ENCODE data around the gene INPP5D. TPM values are rescaled to one million over a fixed set of nuclear protein-coding genes. Genes with fewer than 3 reads are reported as not detected.

INPP5D gene
- total RNA-seq, result 10.2 and 25.6 TPM in 2 replicates

DNA sequence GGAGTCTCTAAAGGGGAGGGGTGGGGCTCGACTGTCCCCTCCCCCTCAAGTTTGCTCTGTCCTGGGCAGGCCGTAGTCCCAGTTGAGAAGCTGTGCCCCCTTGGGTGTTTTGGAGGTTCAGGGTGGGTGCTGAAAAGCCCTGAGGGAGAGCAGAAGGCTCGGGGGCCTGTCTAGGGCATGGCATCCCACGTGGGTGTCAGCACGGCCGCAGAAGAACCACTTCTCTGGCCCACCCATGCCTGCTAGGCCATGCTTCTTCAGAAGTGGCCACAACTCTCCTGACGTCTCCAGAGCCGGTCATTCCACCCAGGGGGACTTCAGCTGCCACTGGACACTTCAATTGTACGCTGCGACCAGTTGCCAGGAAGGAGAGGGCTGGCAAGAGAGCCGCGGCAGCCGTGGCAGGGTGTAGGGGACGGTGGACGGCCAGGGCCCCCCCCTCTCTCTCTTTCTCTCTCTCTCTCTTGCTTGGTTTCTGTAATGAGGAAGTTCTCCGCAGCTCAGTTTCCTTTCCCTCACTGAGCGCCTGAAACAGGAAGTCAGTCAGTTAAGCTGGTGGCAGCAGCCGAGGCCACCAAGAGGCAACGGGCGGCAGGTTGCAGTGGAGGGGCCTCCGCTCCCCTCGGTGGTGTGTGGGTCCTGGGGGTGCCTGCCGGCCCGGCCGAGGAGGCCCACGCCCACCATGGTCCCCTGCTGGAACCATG, at the start of gene INPP5D:
Gene INPP5D (plus strand): TSS at position 546 of the 704 bp plus-strand sequence. CDS start 137 bp downstream, at position 683.

DNA sequence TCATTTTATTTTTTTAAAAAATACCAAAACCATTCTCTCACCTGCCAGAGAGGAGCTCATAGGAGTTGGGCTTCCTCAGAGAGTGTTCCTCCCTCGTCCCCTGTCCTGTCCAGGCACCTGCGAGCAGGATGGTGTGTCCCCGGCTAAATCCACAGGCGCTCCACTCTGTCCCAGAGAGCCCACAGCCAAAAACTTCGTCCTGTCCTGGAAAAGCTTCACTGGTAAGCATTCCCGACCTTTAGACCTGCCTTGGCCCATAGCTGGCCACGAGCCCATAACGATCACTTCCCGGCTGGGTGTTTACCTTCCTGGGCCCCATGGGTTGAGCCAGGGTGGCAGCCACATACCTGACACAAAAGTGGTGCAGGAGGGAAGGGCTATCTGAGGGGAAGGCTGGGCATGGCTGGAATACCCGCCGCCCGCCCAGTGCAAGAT, 47.1 kb upstream of the INPP5D start, which contains the start of gene NGEF:
Gene NGEF (minus strand): TSS at position 230 of the 435 bp plus-strand sequence. CDS start 38,366 bp downstream, outside the sequence.

GRCh38 chr2:233032551-233033320, 27.4 kb upstream of the INPP5D start, which contains the start of gene NEU2:
Gene NEU2 (plus strand): TSS chr2:233032672. CDS start chr2:233032672, 0 bp downstream.

GRCh38 chr2:233251306-233252116, 191.4 kb downstream of the INPP5D start, which contains the start of gene ATG16L1:
Gene ATG16L1 (plus strand): TSS chr2:233251673. CDS start chr2:233251828, 155 bp downstream.

Small RNAs within 50 kb of the gene (small RNA-seq; reads per million reads assigned to genes)
- not detected for gene RN7SL32P

Other genes with a start within 250 kb of the INPP5D start
- gene SNORC, start 190.1 kb upstream of the INPP5D start, total RNA-seq, result 0.33 and 0.79 TPM in 2 replicates
- gene NGEF, start 47.1 kb upstream of the INPP5D start, total RNA-seq, result 0.79 and 2.8 TPM in 2 replicates
- gene NEU2, start 27.7 kb upstream of the INPP5D start, total RNA-seq, result 0.76 TPM in 1 of 2 replicates, not detected in the other
- 33.8 and 69.4 TPM in 2 replicates for gene ATG16L1, start 191.3 kb downstream of the INPP5D start, total RNA-seq
- gene SAG, start 247.5 kb downstream of the INPP5D start, total RNA-seq, result under 0.01 TPM in 1 of 2 replicates, not detected in the other

All from placental epithelial cell (primary cell).